GM23338 (cell line): ENCODE results near the gene CDH8. TPM values are rescaled to one million over a fixed set of nuclear protein-coding genes. Genes with fewer than 3 reads are reported as not detected.

Experiments used
- ATAC-seq: fragments of 200-7000 bp; cut with Tn5 transposase; 3 replicates; pipeline ENCODE4 v1.9.1; 2020
- DNase-seq: peaks from one replicate; pipeline ENCODE4 v3.0.0-alpha.2; 2015; ENCODE audit warnings: low spot score
- H2AFZ ChIP-seq: fragments of 200-600 bp; sonication (generic); 2 replicates; pipeline ENCODE4 v1.8.0; 2016; ENCODE audit warnings: antibody characterized with exemption, mild to moderate bottlenecking, moderate library complexity
- H3F3A ChIP-seq: fragments of 200-600 bp; sonication (generic); replicated peaks from 2 replicates; pipeline ENCODE4 v1.8.0; 2017; ENCODE audit warnings: antibody characterized with exemption, mixed run types, low read depth
- H3K27ac ChIP-seq: fragments of 200-600 bp; sonication (generic); 2 replicates; pipeline ENCODE4 v1.6.1; 2016; ENCODE audit warnings: low read depth
- H3K27me3 ChIP-seq: fragments of 200-600 bp; sonication (generic); 2 replicates; pipeline ENCODE4 v1.8.0; 2016; ENCODE audit warnings: mild to moderate bottlenecking, mixed run types, moderate library complexity; ENCODE audit not compliant: insufficient read depth
- H3K36me3 ChIP-seq: fragments of 200-600 bp; sonication (generic); 2 replicates; pipeline ENCODE4 v1.8.0; 2016; ENCODE audit warnings: mild to moderate bottlenecking; ENCODE audit not compliant: insufficient read depth
- H3K4me1 ChIP-seq: fragments of 200-600 bp; sonication (generic); 2 replicates; pipeline ENCODE4 v1.8.0; 2016; ENCODE audit warnings: mild to moderate bottlenecking, moderate library complexity; ENCODE audit not compliant: insufficient read depth
- H3K4me2 ChIP-seq: fragments of 200-600 bp; sonication (generic); 2 replicates; pipeline ENCODE4 v1.7.1; 2017; ENCODE audit warnings: mixed run types
- H3K4me3 ChIP-seq: fragments of 200-600 bp; sonication (generic); 2 replicates; pipeline ENCODE4 v1.6.1; 2016; ENCODE audit warnings: mixed run types
- H3K79me2 ChIP-seq: fragments of 200-600 bp; sonication (generic); replicated peaks from 2 replicates; pipeline ENCODE4 v1.8.0; 2017; ENCODE audit warnings: mild to moderate bottlenecking; ENCODE audit not compliant: insufficient read depth
- H3K9me2 ChIP-seq: fragments of 200-600 bp; sonication (generic); 2 replicates; pipeline ENCODE4 v1.8.0; 2017; ENCODE audit not compliant: insufficient read depth
- H4K20me1 ChIP-seq: fragments of 200-600 bp; sonication (generic); replicated peaks from 2 replicates; pipeline ENCODE4 v1.8.0; 2017; ENCODE audit warnings: mild to moderate bottlenecking; ENCODE audit not compliant: insufficient read depth
- H3K27ac Mint-ChIP-seq: 2 replicates; pipeline ENCODE4 v1.8.0; 2020; ENCODE audit warnings: inconsistent platforms, mild to moderate bottlenecking, moderate library complexity, mixed read lengths
- H3K27me3 Mint-ChIP-seq: 3 replicates; pipeline ENCODE4 v1.8.0; 2022; ENCODE audit warnings: low read depth, mild to moderate bottlenecking, moderate library complexity, mixed read lengths, inconsistent platforms; ENCODE audit not compliant: insufficient read depth, poor library complexity
- H3K36me3 Mint-ChIP-seq: 3 replicates; pipeline ENCODE4 v1.8.0; 2021; ENCODE audit warnings: low read depth, mild to moderate bottlenecking, inconsistent platforms, moderate library complexity, mixed read lengths
- H3K4me1 Mint-ChIP-seq: 3 replicates; pipeline ENCODE4 v1.8.0; 2020; ENCODE audit warnings: mild to moderate bottlenecking, inconsistent platforms, mixed read lengths
- H3K4me3 Mint-ChIP-seq: 3 replicates; pipeline ENCODE4 v1.8.0; 2021; ENCODE audit warnings: moderate library complexity, mild to moderate bottlenecking, inconsistent platforms, mixed read lengths
- H3K9me3 Mint-ChIP-seq: 3 replicates; pipeline ENCODE4 v1.8.0; 2020; ENCODE audit warnings: moderate library complexity, mild to moderate bottlenecking, inconsistent platforms, mixed read lengths
- NANOG ChIP-seq: IDR thresholded peaks from 2 replicates; pipeline ENCODE4 v1.6.1; 2016; ENCODE audit warnings: antibody characterized with exemption, borderline replicate concordance
- REST ChIP-seq: IDR thresholded peaks from one replicate; pipeline ENCODE4 v1.6.1; 2018; ENCODE audit warnings: antibody characterized with exemption; ENCODE audit not compliant: unreplicated experiment
- ZNF114 ChIP-seq: fragments of 250-450 bp; sonication (Bioruptor Pico); IDR thresholded peaks from 2 replicates; pipeline ENCODE4 v1.5.0; 2020; ENCODE audit warnings: mild to moderate bottlenecking, moderate library complexity
- ZNF331 ChIP-seq: fragments of 250-450 bp; sonication (Bioruptor Pico); IDR thresholded peaks from 2 replicates; pipeline ENCODE4 v1.5.0; 2020; ENCODE audit warnings: low read depth, mild to moderate bottlenecking, moderate library complexity
- ZNF462 ChIP-seq: fragments of 250-450 bp; sonication (Bioruptor Pico); IDR thresholded peaks from 2 replicates; pipeline ENCODE4 v1.5.0; 2020; ENCODE audit warnings: mild to moderate bottlenecking, moderate library complexity
- polyA plus RNA-seq: library from polyadenylated mRNA; unstranded; fragments of >200 nt; fragmentation: Nextera tagmentation; extraction: Ambion mirVana; gene quantifications from 2 replicates; pipeline ENCODE4 v1.2.1, GENCODE V29; 2016
- total RNA-seq: library from RNA; depleted of rRNA; stranded (reverse); fragments of >200 nt; shearing (Covaris generic); gene quantifications from 2 replicates; pipeline ENCODE4 v1.2.3, GENCODE V29; 2014

CDH8 gene
- total and polyA plus RNA-seq, 2 experiments from 2014 or later: 10.2 to 11.7 TPM

GRCh38 chr16:62060089-62060488 is 23.9 kb upstream of the CDH8 start:
- Mint-ChIP-seq H3K27ac (no peak overlapping the region), H3K9me3 (no peaks in the 10 kb centered on the region), H3K27me3 (no peaks in the 10 kb centered on the region), H3K36me3 (no peaks in the 10 kb centered on the region), H3K4me3 (no peak overlapping the region), H3K4me1 (peaks cover 48% of the 10 kb centered on the region)
- ATAC-seq (no peak), DNase-seq (no peak)
- H3K9me2 ChIP-seq: 0 out of 2 replicates have a peak, but pooled peaks cover 3% of the 10 kb centered on the region
- H3K4me1 ChIP-seq: peaks cover 26% of the 10 kb centered on the region
- no peak overlapping the region for H3K4me3 ChIP-seq
- H3K27me3 ChIP-seq: no peaks in the 10 kb centered on the region
- H4K20me1 ChIP-seq: no peaks in the 10 kb centered on the region
- H2AFZ ChIP-seq: no peak overlapping the region
- no peaks in the 10 kb centered on the region for H3K79me2 ChIP-seq
- no peak overlapping the region for H3K27ac ChIP-seq
- no peaks in the 10 kb centered on the region for H3K36me3 ChIP-seq
- H3F3A ChIP-seq: no peaks in the 10 kb centered on the region
- H3K4me2 ChIP-seq: no peak overlapping the region
- TF ChIP-seq ZNF331: no peak
- no peak for TF ChIP-seq ZNF462 (CRISPR knock-in tag)
- no peak for TF ChIP-seq ZNF114 (CRISPR knock-in tag)

GRCh38 chr16:62059527-62059926 is 23.3 kb upstream of the CDH8 start:
- Histone ChIP-seq H3K9me2 (0 out of 2 replicates have a peak, but pooled peaks cover 3% of the 10 kb centered on the region), H3K4me1 (peaks cover 24% of the 10 kb centered on the region), H3K27me3 (no peaks in the 10 kb centered on the region), H3K79me2 (no peaks in the 10 kb centered on the region), H3K27ac (no peak overlapping the region), H3K36me3 (no peaks in the 10 kb centered on the region), H3K4me2 (no peak overlapping the region), H4K20me1 (no peaks in the 10 kb centered on the region), H3K4me3 (no peak overlapping the region), H2AFZ (no peak overlapping the region), H3F3A (no peaks in the 10 kb centered on the region)
- DNase-seq (no peak), ATAC-seq (no peak)
- Mint-ChIP-seq H3K27ac (no peak overlapping the region), H3K27me3 (no peaks in the 10 kb centered on the region), H3K4me3 (no peak overlapping the region), H3K9me3 (no peaks in the 10 kb centered on the region), H3K36me3 (no peaks in the 10 kb centered on the region), H3K4me1 (peaks cover 49% of the 10 kb centered on the region)
- TF ChIP-seq REST (no peak), NANOG (no peak)
